ENCODE measurements around the gene EOLA2. TPM values are rescaled to one million over a fixed set of nuclear protein-coding genes. Genes with fewer than 3 reads are reported as not detected.

The EOLA2 gene
- total and polyA plus RNA-seq, 12 donors, result 17.2 to 53.2 (median 28.7) TPM

DNA sequence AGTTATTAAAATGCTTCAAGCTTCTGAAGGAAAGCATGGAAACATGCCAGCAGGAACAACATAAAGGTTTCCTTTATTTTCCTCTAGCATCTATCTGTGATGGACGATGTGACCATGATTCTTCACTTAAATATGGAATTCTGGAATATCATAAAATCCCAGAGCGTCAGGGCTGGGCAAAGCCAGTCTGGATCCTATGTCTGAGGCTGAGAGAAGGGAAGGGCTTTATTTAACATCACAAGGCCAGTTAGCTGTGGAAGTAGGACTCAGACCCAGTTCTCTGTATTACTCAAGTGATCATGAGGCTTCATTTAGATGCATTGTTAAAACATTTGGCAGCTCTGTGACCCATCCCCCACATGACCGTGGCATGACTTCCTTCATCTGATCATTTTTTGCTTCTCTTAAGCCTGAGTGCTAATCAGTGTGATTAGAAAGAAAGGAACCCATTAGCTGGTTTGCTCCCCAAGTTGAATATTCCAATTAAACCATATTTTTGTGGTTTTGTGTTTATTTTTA lies 40.9 kb upstream of the EOLA2 start:
- H3K27ac ChIP-seq, result no peak overlapping the region
- TF ChIP-seq POLR2A (IDR thresholded peaks at IDR 0.05), result no peak
- TF ChIP-seq, protein P1, sequence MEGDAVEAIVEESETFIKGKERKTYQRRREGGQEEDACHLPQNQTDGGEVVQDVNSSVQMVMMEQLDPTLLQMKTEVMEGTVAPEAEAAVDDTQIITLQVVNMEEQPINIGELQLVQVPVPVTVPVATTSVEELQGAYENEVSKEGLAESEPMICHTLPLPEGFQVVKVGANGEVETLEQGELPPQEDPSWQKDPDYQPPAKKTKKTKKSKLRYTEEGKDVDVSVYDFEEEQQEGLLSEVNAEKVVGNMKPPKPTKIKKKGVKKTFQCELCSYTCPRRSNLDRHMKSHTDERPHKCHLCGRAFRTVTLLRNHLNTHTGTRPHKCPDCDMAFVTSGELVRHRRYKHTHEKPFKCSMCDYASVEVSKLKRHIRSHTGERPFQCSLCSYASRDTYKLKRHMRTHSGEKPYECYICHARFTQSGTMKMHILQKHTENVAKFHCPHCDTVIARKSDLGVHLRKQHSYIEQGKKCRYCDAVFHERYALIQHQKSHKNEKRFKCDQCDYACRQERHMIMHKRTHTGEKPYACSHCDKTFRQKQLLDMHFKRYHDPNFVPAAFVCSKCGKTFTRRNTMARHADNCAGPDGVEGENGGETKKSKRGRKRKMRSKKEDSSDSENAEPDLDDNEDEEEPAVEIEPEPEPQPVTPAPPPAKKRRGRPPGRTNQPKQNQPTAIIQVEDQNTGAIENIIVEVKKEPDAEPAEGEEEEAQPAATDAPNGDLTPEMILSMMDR (IDR thresholded peaks at IDR 0.05), result no peak
- 64 to 94% (median 78%) methylated on average over 3 of the region's 3 CpGs for WGBS, 4 donors

DNA sequence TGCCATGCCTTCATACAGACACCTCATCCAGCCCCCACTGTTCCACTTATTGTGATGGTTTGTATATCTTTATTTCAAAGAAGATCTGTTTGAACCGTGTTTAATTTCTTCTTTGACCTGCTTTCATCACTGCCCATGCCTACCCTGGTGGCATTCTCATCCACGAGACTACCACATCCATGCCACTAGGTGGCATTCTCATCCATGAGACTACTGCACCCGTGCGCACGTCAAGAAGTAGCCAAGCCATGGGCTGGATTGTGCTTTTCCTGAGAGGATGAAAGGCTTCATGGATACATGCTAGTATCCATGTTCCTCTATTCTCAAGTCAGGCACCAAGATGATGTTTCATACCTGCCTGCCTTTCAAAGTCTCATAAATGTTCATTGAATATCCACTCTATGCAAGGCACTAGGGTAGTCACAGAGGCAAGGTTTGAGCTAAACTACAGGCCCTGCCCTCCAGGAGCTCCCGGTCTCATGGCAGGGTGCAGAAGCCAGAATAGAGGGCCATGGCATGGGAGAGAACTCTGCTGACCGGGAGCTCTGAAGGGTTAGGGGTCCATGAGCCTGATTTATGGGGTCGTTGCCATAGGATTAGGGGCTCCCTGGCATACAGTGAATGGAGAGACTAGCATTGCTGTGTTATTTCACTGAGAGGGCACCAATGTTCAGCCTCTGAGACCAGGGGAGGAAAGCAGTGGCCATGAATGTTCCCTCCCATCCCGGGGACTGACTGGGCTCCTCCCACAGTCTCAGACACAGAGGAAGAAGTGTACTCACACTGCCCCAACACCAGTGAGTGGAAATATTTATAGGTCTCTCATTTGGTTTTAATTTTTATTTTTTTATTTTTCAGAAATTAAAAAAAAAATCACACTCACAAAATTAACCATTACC lies 24.8 kb upstream of the EOLA2 start:
- H3K9me3 ChIP-seq (replicated peaks in 1 of 3), result no peaks in the 10 kb centered on the region
- intact Hi-C loops (cut with DNase I), result no loop called here
- WGBS, 4 donors, result 19 to 42% (median 31%) methylated on average over 7 to 9 of the region's 9 CpGs
- peaks cover 0 to 2% of the 10 kb centered on the region in 2 donors for H3K36me3 ChIP-seq (replicated peaks in 1 of 2)
- no peak overlapping the region for H3K4me3 ChIP-seq
- H3K27ac ChIP-seq, result peak overlapping the region in 1 of 5 donors; percentile 17
- DNase-seq, result peak; percentile 48 to 80 (median 72)
- H3K4me1 ChIP-seq (replicated peaks in 1 of 2), result no peaks in the 10 kb centered on the region
- TF ChIP-seq POLR2A (IDR thresholded peaks at IDR 0.05), result no peak
- TF ChIP-seq, protein P1 (IDR thresholded peaks at IDR 0.05), result peak; percentile 57 to 82 (median 65)
- no peaks in the 10 kb centered on the region for H3K27me3 ChIP-seq

More for the DNA sequence above, 40.9 kb upstream of the EOLA2 start:
- no peak for DNase-seq
- H3K9me3 ChIP-seq (replicated peaks in 1 of 3), result no peaks in the 10 kb centered on the region
- no peaks in the 10 kb centered on the region for H3K27me3 ChIP-seq
- no peaks in the 10 kb centered on the region for H3K36me3 ChIP-seq (replicated peaks in 1 of 2)
- intact Hi-C loops (cut with DNase I), result no loop called here
- no peak overlapping the region for H3K4me3 ChIP-seq
- H3K4me1 ChIP-seq (replicated peaks in 1 of 2), result no peaks in the 10 kb centered on the region

DNA sequence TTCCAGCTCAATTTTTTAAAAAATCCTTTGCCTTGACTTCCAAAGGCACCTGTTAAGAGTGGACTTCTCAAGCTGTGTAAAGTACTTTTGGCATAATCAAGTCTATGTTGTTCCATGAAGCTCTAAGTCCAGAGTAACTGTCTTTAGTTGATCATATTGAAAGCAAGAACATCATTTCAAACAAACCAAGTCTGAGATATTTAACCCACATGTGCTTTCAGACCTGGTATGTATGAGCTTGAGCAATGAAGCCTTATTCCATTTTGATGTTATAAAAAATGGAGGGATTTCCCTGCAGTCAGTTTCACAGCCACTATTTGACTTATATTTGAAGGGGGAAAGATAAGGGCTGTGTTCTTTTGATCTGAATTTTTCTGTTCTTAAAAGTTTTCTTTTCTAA lies 23.7 kb upstream of the EOLA2 start:
- intact Hi-C loops (cut with DNase I), result no loop called here
- Histone ChIP-seq H3K9me3 (replicated peaks in 1 of 3) (no peaks in the 10 kb centered on the region), H3K27me3 (no peaks in the 10 kb centered on the region), H3K4me3 (no peak overlapping the region), H3K4me1 (replicated peaks in 1 of 2) (no peaks in the 10 kb centered on the region), H3K27ac (no peak overlapping the region), H3K36me3 (replicated peaks in 1 of 2) (peaks cover 0 to 2% of the 10 kb centered on the region in 2 donors)
- no peak for DNase-seq
- TF ChIP-seq POLR2A (IDR thresholded peaks at IDR 0.05), result no peak
- TF ChIP-seq, protein P1 (IDR thresholded peaks at IDR 0.05), result no peak

DNA sequence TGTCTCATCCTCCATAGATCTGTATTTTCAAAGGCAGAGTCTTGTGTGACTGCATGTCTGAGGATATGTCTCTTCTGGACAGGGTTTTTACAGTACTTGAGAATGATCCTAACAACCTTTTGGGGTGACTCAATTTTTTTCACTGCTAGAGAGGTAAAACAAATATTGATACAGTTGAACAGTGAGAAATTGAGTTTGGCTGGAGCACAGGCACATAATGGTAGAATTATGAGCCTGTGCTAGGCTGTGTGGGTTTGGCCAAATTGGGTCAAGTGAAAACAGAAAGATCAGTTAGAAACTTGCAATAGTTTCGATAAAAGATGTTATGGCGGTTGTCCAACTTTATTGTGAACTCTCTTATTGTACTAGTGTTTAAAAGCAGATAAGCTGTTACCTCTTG lies 23.3 kb upstream of the EOLA2 start:
- Histone ChIP-seq H3K27ac (peak overlapping the region in 1 of 5 donors; percentile 29), H3K27me3 (no peaks in the 10 kb centered on the region), H3K9me3 (replicated peaks in 1 of 3) (no peaks in the 10 kb centered on the region), H3K36me3 (replicated peaks in 1 of 2) (peaks cover 0 to 2% of the 10 kb centered on the region in 2 donors), H3K4me3 (no peak overlapping the region), H3K4me1 (replicated peaks in 1 of 2) (no peaks in the 10 kb centered on the region)
- intact Hi-C loops (cut with DNase I), result no loop called here
- 57 to 82% (median 63%) methylated on average over 2 of the region's 2 CpGs for WGBS, 4 donors
- no peak for DNase-seq
- TF ChIP-seq POLR2A (IDR thresholded peaks at IDR 0.05), result no peak
- TF ChIP-seq, protein P1 (IDR thresholded peaks at IDR 0.05), result no peak

All from adrenal gland (tissue), 12 donors.